Stimulated activated CD8-positive, alpha-beta memory T cell treated with anti-CD3 and anti-CD28 coated beads, Interleukin-2, amount 100 ng/mL, for 48 hours (primary cell): Measurements from ENCODE around the gene LPIN3.
"Not testable (repeated sequence)": the region's sequence is repeated elsewhere in the genome, so short reads cannot be mapped to it uniquely, and the experiment has no call there.

Source experiments
- DNase-seq, 2 donors: peaks; one replicate each; pipeline ENCODE4 v3.0.0-alpha.2; 2020; ENCODE audit warnings: low read depth in 2 of 2

Gene LPIN3

GRCh38 chr20:41340327-41341055, at the start of gene LPIN3:
LPIN3 (plus strand) TSS chr20:41340821; CDS start chr20:41345804, 4,983 bp downstream.
- DNase-seq, result peak; percentile 36 to 48

GRCh38 chr20:41293269-41294037, 47.2 kb upstream of the LPIN3 start:
- no peak for DNase-seq

GRCh38 chr20:41299899-41300298, 40.7 kb upstream of the LPIN3 start:
- DNase-seq, result no peak

GRCh38 chr20:41300383-41300782, 40.2 kb upstream of the LPIN3 start:
- no peak for DNase-seq

- DNase-seq, result no peak
These were observed 39.7 kb upstream of the LPIN3 start for GRCh38 chr20:41300886-41301285.

- DNase-seq, result no peak
These were observed 36.6 kb upstream of the LPIN3 start for GRCh38 chr20:41304002-41304401.

- no peak for DNase-seq
These were observed 36.1 kb upstream of the LPIN3 start for GRCh38 chr20:41304424-41305079.

- DNase-seq, result no peak
These were observed 34.4 kb upstream of the LPIN3 start for GRCh38 chr20:41306061-41306727.

GRCh38 chr20:41307021-41307420, 33.6 kb upstream of the LPIN3 start:
- no peak for DNase-seq

- no peak for DNase-seq
These were observed 32.3 kb upstream of the LPIN3 start for GRCh38 chr20:41308290-41308711.

GRCh38 chr20:41308726-41309413, 31.8 kb upstream of the LPIN3 start:
- no peak for DNase-seq

GRCh38 chr20:41309817-41310216, 30.8 kb upstream of the LPIN3 start:
- DNase-seq, result no peak

- not testable (repeated sequence) for DNase-seq
These were observed 28.6 kb upstream of the LPIN3 start for GRCh38 chr20:41312009-41312408.

GRCh38 chr20:41314386-41314785, 26.2 kb upstream of the LPIN3 start:
- no peak for DNase-seq

- no peak for DNase-seq
These were observed 24.6 kb upstream of the LPIN3 start for GRCh38 chr20:41316051-41316450.

- peak; percentile 65 to 73 for DNase-seq
These were observed 23.7 kb upstream of the LPIN3 start for GRCh38 chr20:41316602-41317545.

- peak; percentile 94 to 98 for DNase-seq
These were observed 22.9 kb upstream of the LPIN3 start, which contains the start of gene ZHX3 for GRCh38 chr20:41317546-41318270. ZHX3 (minus strand) TSS chr20:41317731; CDS start chr20:41204916, 112,815 bp downstream.

GRCh38 chr20:41318271-41318649, 22.4 kb upstream of the LPIN3 start:
- DNase-seq, result no peak

GRCh38 chr20:41320441-41320840, 20.2 kb upstream of the LPIN3 start:
- no peak for DNase-seq
